ENCODE results near the gene ESRRA. TPM values are rescaled to one million over a fixed set of nuclear protein-coding genes. Genes with fewer than 3 reads are reported as not detected.

ESRRA gene
- total and polyA plus RNA-seq, 2 of the 4 experiments (the other 2 are of a cell fraction) = 10.2 to 15.0 TPM

- no TSS peak for BruUV-seq (replicated peaks)
- H3K9me3 ChIP-seq (ENCODE audit: control insufficient read depth, insufficient read depth, low read length) = no peaks in the 10 kb centered on the region
- POLR2A ChIA-PET (ENCODE audit: unreplicated experiment) = no interaction called here
These were observed 45.9 kb downstream of the ESRRA start for GRCh38 chr11:64351136-64351631.

More at GRCh38 chr11:64351136-64351631, 45.9 kb downstream of the ESRRA start:
- Histone ChIP-seq H3K56ac (ENCODE audit: extremely low read depth, insufficient read depth, low read length) (no peak overlapping the region), H3K23ac (ENCODE audit: low read depth, low read length) (no peak overlapping the region), H3K14ac (replicated peaks; ENCODE audit: low read depth, low read length) (no peak overlapping the region), H3K36me3 (ENCODE audit: control insufficient read depth, insufficient read depth, low read length) (no peaks in the 10 kb centered on the region), H3K9me1 (ENCODE audit: insufficient read depth, low read length) (peaks cover 4% of the 10 kb centered on the region; the same call in 1 of the 2 replicates), H4K20me1 (ENCODE audit: insufficient read depth, low read length) (no peaks in the 10 kb centered on the region), H2BK15ac (ENCODE audit: low read depth, low read length) (no peak overlapping the region), H3K4me1 (ENCODE audit: control insufficient read depth, insufficient read depth, low read length) (peaks cover 6% of the 10 kb centered on the region), H4K8ac (ENCODE audit: low read depth in 2 of 2, low read length in 2 of 2) (no peak overlapping the region), H3K4ac (ENCODE audit: low read depth, low read length) (no peak overlapping the region), H4K5ac (ENCODE audit: low read depth, low read length) (no peak overlapping the region), H4K91ac (ENCODE audit: insufficient read depth, low read depth, low read length) (no peak overlapping the region), H3K27me3 (ENCODE audit: control insufficient read depth, insufficient read depth, low read length) (no peaks in the 10 kb centered on the region), H3K18ac (ENCODE audit: low read depth, low read length) (no peak overlapping the region), H3K27ac (ENCODE audit: insufficient read depth, low read length) (no peak overlapping the region), H3K4me2 (ENCODE audit: low read depth, low read length) (no peak overlapping the region), H2BK5ac (ENCODE audit: low read depth, low read length, poor library complexity, severe bottlenecking) (no peak overlapping the region), H2BK120ac (ENCODE audit: low read depth, low read length) (no peak overlapping the region), H3K4me3 (ENCODE audit: insufficient read depth, low read depth, low read length) (no peak overlapping the region), H3K9ac (ENCODE audit: low read depth, low read length) (no peak overlapping the region), H2BK20ac (ENCODE audit: low read depth, low read length) (no peak overlapping the region), H3K79me1 (ENCODE audit: low read depth in 1 of 2, low read length in 2 of 2) (peaks cover 0 to 3% of the 10 kb centered on the region in 2 experiments; a peak in 1 of 4 replicates), H2AK5ac (ENCODE audit: low read depth, low read length) (no peak overlapping the region), H2AFZ (replicated peaks; ENCODE audit: low read length, poor library complexity) (no peak overlapping the region), H2AK9ac (replicated peaks; ENCODE audit: low read depth, low read length, poor library complexity) (no peak overlapping the region)
- DNase-seq = no peak
- 92% methylated on average over 11 of the region's 18 CpGs; no CpG with 5 or more reads in 1 of the 2 experiments for WGBS, 2 experiments (ENCODE audit: extremely low coverage in 2 of 2, insufficient read length in 1 of 2)
- no peak for TF ChIP-seq CTCF (conservative IDR thresholded peaks at IDR 0.05; ENCODE audit: low read depth, low read length)
- TF ChIP-seq RCOR1 (IDR thresholded peaks at IDR 0.05; ENCODE audit: insufficient replicate concordance, low read length) = no peak
- TF ChIP-seq MAFK (IDR thresholded peaks at IDR 0.05; ENCODE audit: low read depth, low read length) = no peak
- TF ChIP-seq FOS (IDR thresholded peaks at IDR 0.05; ENCODE audit: low read depth, low read length) = no peak
- TF ChIP-seq NFE2L2 (IDR thresholded peaks at IDR 0.05; ENCODE audit: low read depth, low read length) = no peak
- no peak for TF ChIP-seq SMC3 (IDR thresholded peaks at IDR 0.05; ENCODE audit: low read depth, low read length)
- TF ChIP-seq MXI1 (IDR thresholded peaks at IDR 0.05; ENCODE audit: borderline replicate concordance, low read depth, low read length) = no peak
- TF ChIP-seq POLR2A (IDR thresholded peaks at IDR 0.05; ENCODE audit: low read depth, low read length) = no peak
- TF ChIP-seq BHLHE40 (IDR thresholded peaks at IDR 0.05; ENCODE audit: low read depth, low read length) = no peak
- TF ChIP-seq MAZ (IDR thresholded peaks at IDR 0.05; ENCODE audit: borderline replicate concordance, low read depth, low read length) = no peak
- no peak for TF ChIP-seq RFX5 (IDR thresholded peaks at IDR 0.05; ENCODE audit: low read depth, low read length)
- no peak for TF ChIP-seq RAD21 (IDR thresholded peaks at IDR 0.05; ENCODE audit: low read length)
- no peak for TF ChIP-seq CEBPB (IDR thresholded peaks at IDR 0.05; ENCODE audit: low read depth, low read length)
- no peak for TF ChIP-seq CHD1 (IDR thresholded peaks at IDR 0.05; ENCODE audit: low read depth, low read length)
- TF ChIP-seq ELK1 (IDR thresholded peaks at IDR 0.05; ENCODE audit: borderline replicate concordance, low read depth, low read length) = no peak
- dilution Hi-C loops (cut with HindIII; ENCODE audit: low sequenced_read_pairs, unreplicated experiment) = no loop called here
- in situ Hi-C loops (cut with MboI; ENCODE audit: low sequenced_read_pairs) = no loop called here
- no peak for ATAC-seq (ENCODE audit: low read depth)
- CTCF ChIA-PET = interaction anchor here (1.6 kb wide), 1 partner anchor 20 kb away, joined by 4 read pairs; no protein-coding TSS in a partner anchor
- intact Hi-C loops (cut with micrococcal nuclease) = no loop called here

Data from IMR-90 (cell line).